Adrenal gland (tissue), 12 donors: ENCODE measurements around the gene BDH2. TPM values are rescaled to one million over a fixed set of nuclear protein-coding genes. Genes with fewer than 3 reads are reported as not detected.
A peak's percentile ranks its signal among the peaks of the same experiment; 100 is the strongest.

Experiments used
- DNase-seq, 7 donors: peaks; one replicate each; pipeline ENCODE4 v3.0.0-alpha.2; 2019 to 2020
- H3K27ac ChIP-seq, 5 donors: fragments of 200-600 bp; sonication (generic) in 4 of 5; 1 replicate in 3 of 5; 2 replicates in 2 of 5; pipeline versions ENCODE4 v1.5.1 to v1.8.0; 2016 to 2020; ENCODE audit warnings: mild to moderate bottlenecking in 1 of 5
- H3K27me3 ChIP-seq: fragments of 200-600 bp; 2 replicates; pipeline ENCODE4 v1.8.0; 2021
- H3K36me3 ChIP-seq, 2 donors: fragments of 200-600 bp; replicated peaks in 1 of 2; 1 replicate in 1 of 2; 2 replicates in 1 of 2; pipeline versions ENCODE4 v1.5.1 to v1.8.0; 2018 to 2022
- H3K4me1 ChIP-seq, 2 donors: fragments of 200-600 bp; replicated peaks in 1 of 2; 1 replicate in 1 of 2; 2 replicates in 1 of 2; pipeline versions ENCODE4 v1.5.1 to v1.8.0; 2018 to 2021
- H3K4me3 ChIP-seq, 4 donors: fragments of 200-600 bp; sonication (generic) in 3 of 4; one replicate each; pipeline ENCODE4 v1.5.1; 2016 to 2018
- H3K9me3 ChIP-seq, 3 donors: fragments of 200-600 bp; sonication (generic) in 1 of 3; replicated peaks in 1 of 3; 1 replicate in 2 of 3; 2 replicates in 1 of 3; pipeline versions ENCODE4 v1.5.1 to v1.8.0; 2016 to 2021
- POLR2A ChIP-seq, 2 donors: fragments of 450-650 bp; IDR thresholded peaks; one replicate each; pipeline ENCODE4 v1.6.1; 2017; ENCODE audit warnings: antibody characterized with exemption in 2 of 2, mild to moderate bottlenecking in 2 of 2, moderate library complexity in 1 of 2
- WGBS, 4 donors: extraction: QIAGEN DNeasy Blood & Tissue Kit in 2 of 4; methylation state at CpG; one replicate each; pipeline versions ENCODE4 v1.1.5 to v1.1.7; 2013 to 2017; 5-methylcytosine and 5-hydroxymethylcytosine counted together
- intact Hi-C, 2 donors: fragments of 100-400 bp; cut with DNase I; formaldehyde crosslinking; loops; one replicate each; pipeline versions ENCODE4 v1.14.1 to v1.15.0; 2022 to 2023
- polyA plus RNA-seq, 3 donors: library from polyadenylated mRNA; stranded (reverse); fragments of 200-250 nt in 2 of 3; fragments of 350-450 nt in 1 of 3; fragmentation: Illumina TruSeq in 1 of 3; extraction: RNeasy Lipid Tissue Mini Kit (QIAGEN cat#74804) in 1 of 3; gene quantifications; one replicate each; pipeline ENCODE4 v1.2.3, GENCODE V29; 2013 to 2014
- total RNA-seq, 9 donors: library from RNA; depleted of rRNA in 4 of 9; stranded (reverse); fragments of >200 nt in 4 of 9; fragments of 120-200 nt in 1 of 9; fragmentation: NEBNext Ultra II Directional in 1 of 9; extraction: Animal tissue kit (Norgen Biotek cat#: 25700) in 1 of 9; gene quantifications; one replicate each; pipeline versions ENCODE4 v1.1.0 to v1.2.4, GENCODE V29; 2013 to 2023
- TF ChIP-seq, protein P1 (sequence below), 6 experiments: fragments of 450-650 bp in 4 of 6; fragments of 200-600 bp in 2 of 6; sonication (generic) in 1 of 6; IDR thresholded peaks; 1 replicate in 5 of 6; 2 replicates in 1 of 6; pipeline versions ENCODE4 v1.5.1 to v1.8.0; 2016 to 2021; ENCODE audit warnings: antibody characterized with exemption in 6 of 6, mild to moderate bottlenecking in 2 of 6, moderate library complexity in 1 of 6
- donor health status: healthy with polysubstance abuse.
- donor health status: Bipolar disorder and iron deficiency.
- donor health status: DM: yes; HTN: yes; CAD: no.
- donor health status: DM: no; HTN: no; CAD: no.
- donor health status: DM: no; HTN: no; CAD: no.
- donor health status: DM: yes; HTN: yes; CAD: no.

BDH2 gene
- total and polyA plus RNA-seq, 12 donors, result 84.6 to 209 (median 113) TPM

DNA sequence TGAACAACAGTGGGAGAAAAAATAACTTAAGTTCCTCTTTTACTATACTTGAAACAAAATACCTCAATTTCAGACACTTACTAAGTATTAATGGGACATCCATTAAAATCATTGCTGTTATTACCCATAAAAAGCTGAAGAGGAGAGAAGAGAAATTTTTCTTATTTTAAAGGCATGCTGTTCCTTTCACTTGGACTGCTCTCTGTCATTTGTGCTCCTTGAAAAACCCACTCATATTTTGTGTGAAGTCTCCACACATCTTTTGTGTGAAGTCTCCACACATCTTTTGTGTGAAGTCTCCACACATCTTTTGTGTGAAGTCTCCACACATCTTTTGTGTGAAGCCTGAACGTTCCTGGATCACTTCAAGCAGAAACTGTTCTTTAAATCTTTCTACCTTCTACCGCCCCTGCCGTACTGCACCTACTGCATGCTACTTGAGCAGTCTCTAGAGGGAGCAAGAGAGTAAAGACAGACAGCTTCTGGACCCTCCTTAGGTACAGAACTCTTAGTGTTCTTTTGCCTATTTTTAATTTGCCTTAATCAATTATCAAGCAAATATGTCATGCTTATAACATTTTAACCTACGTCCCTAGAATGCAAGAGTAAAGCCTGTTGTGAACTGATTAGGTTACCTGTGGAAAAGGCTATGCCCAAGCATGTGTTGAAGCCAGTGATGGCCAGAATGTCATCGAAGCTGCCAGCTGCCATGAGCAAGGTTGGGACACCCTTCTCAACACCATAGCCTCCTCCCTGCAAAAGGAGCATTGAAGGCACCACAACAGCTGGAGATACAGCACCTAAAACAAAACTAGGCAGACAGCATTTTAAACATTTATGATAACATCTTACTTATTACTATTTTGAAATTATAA is 53.0 kb downstream of the BDH2 start:
- H3K9me3 ChIP-seq, result no peaks in the 10 kb centered on the region
- H3K27ac ChIP-seq, result no peak overlapping the region
- peak in 6 of 7 donors; percentile 18 to 60 (median 36) for DNase-seq
- H3K4me3 ChIP-seq, result no peak overlapping the region
- intact Hi-C loops, result no loop called here
- H3K36me3 ChIP-seq, result no peaks in the 10 kb centered on the region
- no peak for TF ChIP-seq POLR2A (IDR thresholded peaks at IDR 0.05)
- TF ChIP-seq, protein P1, sequence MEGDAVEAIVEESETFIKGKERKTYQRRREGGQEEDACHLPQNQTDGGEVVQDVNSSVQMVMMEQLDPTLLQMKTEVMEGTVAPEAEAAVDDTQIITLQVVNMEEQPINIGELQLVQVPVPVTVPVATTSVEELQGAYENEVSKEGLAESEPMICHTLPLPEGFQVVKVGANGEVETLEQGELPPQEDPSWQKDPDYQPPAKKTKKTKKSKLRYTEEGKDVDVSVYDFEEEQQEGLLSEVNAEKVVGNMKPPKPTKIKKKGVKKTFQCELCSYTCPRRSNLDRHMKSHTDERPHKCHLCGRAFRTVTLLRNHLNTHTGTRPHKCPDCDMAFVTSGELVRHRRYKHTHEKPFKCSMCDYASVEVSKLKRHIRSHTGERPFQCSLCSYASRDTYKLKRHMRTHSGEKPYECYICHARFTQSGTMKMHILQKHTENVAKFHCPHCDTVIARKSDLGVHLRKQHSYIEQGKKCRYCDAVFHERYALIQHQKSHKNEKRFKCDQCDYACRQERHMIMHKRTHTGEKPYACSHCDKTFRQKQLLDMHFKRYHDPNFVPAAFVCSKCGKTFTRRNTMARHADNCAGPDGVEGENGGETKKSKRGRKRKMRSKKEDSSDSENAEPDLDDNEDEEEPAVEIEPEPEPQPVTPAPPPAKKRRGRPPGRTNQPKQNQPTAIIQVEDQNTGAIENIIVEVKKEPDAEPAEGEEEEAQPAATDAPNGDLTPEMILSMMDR (IDR thresholded peaks at IDR 0.05), result peak; percentile 43 to 70 (median 58)
- H3K27me3 ChIP-seq, result no peaks in the 10 kb centered on the region
- no peaks in the 10 kb centered on the region for H3K4me1 ChIP-seq
- WGBS, 4 donors, result 36 to 53% (median 43%) methylated on average over 5 of the region's 5 CpGs

DNA sequence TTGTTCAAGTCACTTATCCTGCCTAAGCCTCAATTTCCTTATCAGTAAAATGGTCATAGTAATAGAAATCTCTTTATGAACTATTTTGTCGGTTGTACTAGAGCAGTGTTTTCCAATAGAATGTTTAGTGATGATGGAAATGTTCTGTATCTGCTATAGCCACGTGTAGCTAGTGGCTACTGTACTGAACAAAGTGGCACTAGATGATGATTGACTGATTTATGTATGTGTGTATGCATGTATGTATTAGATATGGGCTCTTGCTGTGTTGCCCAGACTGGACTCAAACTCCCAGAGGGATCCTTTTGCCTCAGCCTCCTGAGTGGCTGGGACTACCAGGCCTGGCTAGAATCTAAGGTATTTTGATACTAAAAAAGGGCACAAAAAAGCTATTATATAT is 55.5 kb downstream of the BDH2 start:
- no peak overlapping the region for H3K27ac ChIP-seq
- TF ChIP-seq, protein P1 (IDR thresholded peaks at IDR 0.05), result no peak
- intact Hi-C loops, result no loop called here
- no peak overlapping the region for H3K4me3 ChIP-seq
- H3K27me3 ChIP-seq, result no peaks in the 10 kb centered on the region
- no peaks in the 10 kb centered on the region for H3K4me1 ChIP-seq
- WGBS, 4 donors, result 84 to 94% (median 89%) methylated on average over 2 of the region's 2 CpGs
- peaks cover 0 to 3% (median 0%) of the 10 kb centered on the region in 3 donors for H3K9me3 ChIP-seq
- no peaks in the 10 kb centered on the region for H3K36me3 ChIP-seq
- no peak for DNase-seq

DNA sequence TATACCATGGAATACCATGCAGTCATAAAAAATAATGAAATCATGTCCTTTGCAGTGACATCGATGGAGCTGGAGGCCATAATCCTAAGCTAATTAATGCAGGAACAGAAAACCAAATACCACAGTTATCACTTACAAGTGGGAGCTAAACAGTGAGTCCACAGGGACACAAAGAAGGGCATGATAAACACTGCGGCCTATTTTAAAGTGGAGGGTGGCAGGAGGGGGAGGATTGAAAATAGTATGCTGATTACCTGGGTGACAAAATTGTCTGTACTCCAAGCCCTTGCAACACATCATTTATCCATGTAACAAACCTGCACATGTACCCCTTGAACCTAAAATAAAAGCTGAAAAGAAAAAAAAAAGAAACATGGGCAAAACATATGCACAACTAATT is 63.5 kb downstream of the BDH2 start:
- 97 to 100% (median 98%) methylated on average over 2 of the region's 2 CpGs for WGBS, 4 donors
- Histone ChIP-seq H3K36me3 (no peaks in the 10 kb centered on the region), H3K4me3 (no peak overlapping the region), H3K4me1 (no peaks in the 10 kb centered on the region), H3K27me3 (no peaks in the 10 kb centered on the region), H3K9me3 (peaks cover 0 to 10% (median 0%) of the 10 kb centered on the region in 3 donors), H3K27ac (no peak overlapping the region)
- DNase-seq, result no peak
- TF ChIP-seq, protein P1 (IDR thresholded peaks at IDR 0.05), result no peak
- TF ChIP-seq POLR2A (IDR thresholded peaks at IDR 0.05), result no peak
- intact Hi-C loops, result no loop called here

DNA sequence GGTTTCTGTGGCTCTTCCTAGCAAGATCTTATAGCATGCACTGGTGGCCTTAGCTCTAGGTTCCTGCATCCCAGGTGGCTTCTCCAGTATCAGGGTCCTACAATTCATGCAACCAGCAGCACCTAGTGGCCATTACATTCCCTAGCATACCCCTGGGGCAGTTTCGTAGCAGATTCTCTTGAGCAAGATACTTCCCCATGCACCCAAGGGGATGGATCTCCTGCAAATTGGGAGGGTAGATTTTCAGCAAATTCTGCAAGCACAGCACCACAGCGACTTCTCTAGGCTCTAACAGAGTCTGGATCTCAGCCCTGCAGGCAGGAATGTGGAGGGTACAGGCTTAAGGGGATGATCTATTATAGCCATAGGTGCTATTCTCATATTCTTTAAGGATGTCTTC is 67.1 kb downstream of the BDH2 start:
- H3K9me3 ChIP-seq, result no peaks in the 10 kb centered on the region
- no peaks in the 10 kb centered on the region for H3K36me3 ChIP-seq
- no peak overlapping the region for H3K27ac ChIP-seq
- no peaks in the 10 kb centered on the region for H3K4me1 ChIP-seq
- H3K27me3 ChIP-seq, result no peaks in the 10 kb centered on the region
- WGBS, 4 donors, result 64 to 84% (median 73%) methylated on average over 2 of the region's 2 CpGs
- intact Hi-C loops, result no loop called here
- H3K4me3 ChIP-seq, result no peak overlapping the region
- peak in 4 of 7 donors; percentile 25 to 35 (median 29) for DNase-seq
- TF ChIP-seq, protein P1 (IDR thresholded peaks at IDR 0.05), result peak in 4 of 6 experiments; percentile 29 to 49 (median 31)
- TF ChIP-seq POLR2A (IDR thresholded peaks at IDR 0.05), result no peak
